ENCODE data around the gene NRP1.

- TF ChIP-seq CTCF (IDR thresholded peaks at IDR 0.05) (no peak), POLR2A (IDR thresholded peaks at IDR 0.05) (no peak)
Measured at GRCh38 chr10:33160151-33160550, 174.3 kb downstream of the NRP1 start.
